Measurements from ENCODE around the gene CTAG1B. TPM values are rescaled to one million over a fixed set of nuclear protein-coding genes. Genes with fewer than 3 reads are reported as not detected.

CTAG1B gene
- polyA plus RNA-seq, 3 donors, result not detected

DNA sequence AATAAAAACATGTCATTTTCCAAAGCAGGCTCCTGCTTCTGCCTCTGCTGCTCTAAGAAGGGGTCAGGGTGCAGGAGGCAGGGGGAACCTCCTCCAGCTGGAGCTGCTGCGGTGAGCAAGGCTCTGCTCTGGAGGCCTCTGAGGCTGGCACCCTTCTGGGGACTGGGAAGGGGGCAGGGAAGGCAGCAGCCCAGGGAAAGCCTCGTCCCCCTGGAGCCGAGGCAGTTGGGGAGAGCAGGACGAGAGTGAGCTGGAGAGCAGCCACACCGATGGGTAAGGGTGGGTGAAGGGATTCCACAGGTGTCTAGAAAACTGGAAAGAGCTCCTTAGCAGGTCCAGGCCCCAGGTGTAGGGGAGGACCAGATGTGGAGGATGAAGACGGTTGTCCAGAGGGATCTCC lies 36.3 kb upstream of the CTAG1B start:
- intact Hi-C loops (cut with micrococcal nuclease), result no loop called here
- Histone ChIP-seq H3K4me3 (replicated peaks in 1 of 3; ENCODE audit: low read depth in 2 of 3, low read length in 3 of 3) (no peak overlapping the region), H3K27ac (ENCODE audit: low read depth in 1 of 2, low read length in 2 of 2) (no peak overlapping the region), H3K79me2 (ENCODE audit: insufficient read depth, low read length) (no peaks in the 10 kb centered on the region), H3K4me1 (ENCODE audit: control insufficient read depth in 1 of 2, insufficient read depth in 2 of 2, low read length in 2 of 2) (no peaks in the 10 kb centered on the region), H3K9ac (ENCODE audit: insufficient read depth, low read length, poor library complexity, severe bottlenecking) (no peak overlapping the region), H4K20me1 (ENCODE audit: insufficient read depth, low read length) (no peaks in the 10 kb centered on the region), H3K36me3 (replicated peaks in 1 of 2; ENCODE audit: control insufficient read depth in 1 of 2, insufficient read depth in 2 of 2, low read length in 2 of 2) (no peaks in the 10 kb centered on the region), H3K9me3 (replicated peaks in 1 of 2; ENCODE audit: control insufficient read depth in 1 of 2, insufficient read depth in 1 of 2, low read length in 2 of 2) (peaks cover 3 to 4% of the 10 kb centered on the region in 2 donors), H3K4me2 (replicated peaks; ENCODE audit: extremely low read depth, low read length, poor library complexity, severe bottlenecking) (no peak overlapping the region), H3K27me3 (ENCODE audit: control insufficient read depth in 2 of 2, insufficient read depth in 2 of 2, low read length in 2 of 2) (no peaks in the 10 kb centered on the region), H2AFZ (ENCODE audit: insufficient read depth, low read depth, low read length, poor library complexity, severe bottlenecking) (no peak overlapping the region)
- Mint-ChIP-seq H3K36me3 (no peaks in the 10 kb centered on the region), H3K9me3 (peaks cover 0 to 11% (median 5%) of the 10 kb centered on the region in 7 donors), H3K27me3 (ENCODE audit: low read depth in 3 of 3) (peaks cover 0 to 5% (median 2%) of the 10 kb centered on the region in 3 donors), H3K4me3 (no peak overlapping the region), H3K4me1 (peaks cover under 1% of the 10 kb centered on the region), H3K27ac (peak overlapping the region in 1 of 7 donors; percentile 38)
- WGBS (ENCODE audit: insufficient coverage), result 100% methylated on average over 1 of the region's 6 CpGs
- TF ChIP-seq, protein P1, sequence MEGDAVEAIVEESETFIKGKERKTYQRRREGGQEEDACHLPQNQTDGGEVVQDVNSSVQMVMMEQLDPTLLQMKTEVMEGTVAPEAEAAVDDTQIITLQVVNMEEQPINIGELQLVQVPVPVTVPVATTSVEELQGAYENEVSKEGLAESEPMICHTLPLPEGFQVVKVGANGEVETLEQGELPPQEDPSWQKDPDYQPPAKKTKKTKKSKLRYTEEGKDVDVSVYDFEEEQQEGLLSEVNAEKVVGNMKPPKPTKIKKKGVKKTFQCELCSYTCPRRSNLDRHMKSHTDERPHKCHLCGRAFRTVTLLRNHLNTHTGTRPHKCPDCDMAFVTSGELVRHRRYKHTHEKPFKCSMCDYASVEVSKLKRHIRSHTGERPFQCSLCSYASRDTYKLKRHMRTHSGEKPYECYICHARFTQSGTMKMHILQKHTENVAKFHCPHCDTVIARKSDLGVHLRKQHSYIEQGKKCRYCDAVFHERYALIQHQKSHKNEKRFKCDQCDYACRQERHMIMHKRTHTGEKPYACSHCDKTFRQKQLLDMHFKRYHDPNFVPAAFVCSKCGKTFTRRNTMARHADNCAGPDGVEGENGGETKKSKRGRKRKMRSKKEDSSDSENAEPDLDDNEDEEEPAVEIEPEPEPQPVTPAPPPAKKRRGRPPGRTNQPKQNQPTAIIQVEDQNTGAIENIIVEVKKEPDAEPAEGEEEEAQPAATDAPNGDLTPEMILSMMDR (IDR thresholded peaks at IDR 0.05), result no peak
- no peak for DNase-seq

DNA sequence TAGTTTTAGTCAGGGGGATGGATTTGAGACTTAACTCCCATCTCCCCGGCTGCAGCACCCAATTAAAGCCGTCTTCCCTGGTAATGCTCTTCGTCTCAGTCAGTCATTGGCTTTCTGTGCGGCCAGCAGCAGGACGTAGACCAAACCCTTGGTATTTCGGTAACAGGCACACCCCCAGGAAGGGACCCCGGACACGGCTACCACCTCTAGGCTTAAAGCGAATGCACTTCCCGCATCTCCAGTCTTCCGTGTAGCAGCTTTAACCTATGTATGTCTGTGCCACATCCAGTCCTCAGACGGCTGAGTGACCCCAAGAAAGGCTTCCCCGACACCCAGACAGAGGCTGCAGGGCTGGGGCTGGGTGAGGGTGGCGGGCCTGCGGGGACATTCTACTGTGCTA lies 35.8 kb upstream of the CTAG1B start:
- no peak overlapping the region for H3K4me3 ChIP-seq (replicated peaks in 1 of 3; ENCODE audit: low read depth in 2 of 3, low read length in 3 of 3)
- no peak overlapping the region for H3K4me2 ChIP-seq (replicated peaks; ENCODE audit: extremely low read depth, low read length, poor library complexity, severe bottlenecking)
- peaks cover 0 to under 1% of the 10 kb centered on the region in 2 donors for H3K9me3 ChIP-seq (replicated peaks in 1 of 2; ENCODE audit: control insufficient read depth in 1 of 2, insufficient read depth in 1 of 2, low read length in 2 of 2)
- no peak overlapping the region for H3K27ac Mint-ChIP-seq
- no peak overlapping the region for H3K4me3 Mint-ChIP-seq
- DNase-seq, result no peak
- no peaks in the 10 kb centered on the region for H3K4me1 ChIP-seq (ENCODE audit: control insufficient read depth in 1 of 2, insufficient read depth in 2 of 2, low read length in 2 of 2)
- intact Hi-C loops (cut with micrococcal nuclease), result no loop called here
- TF ChIP-seq, protein P1 (IDR thresholded peaks at IDR 0.05), result no peak
- H3K36me3 ChIP-seq (replicated peaks in 1 of 2; ENCODE audit: control insufficient read depth in 1 of 2, insufficient read depth in 2 of 2, low read length in 2 of 2), result no peaks in the 10 kb centered on the region
- H3K36me3 Mint-ChIP-seq, result no peaks in the 10 kb centered on the region
- WGBS (ENCODE audit: insufficient coverage), result 94% methylated on average over 6 of the region's 15 CpGs
- H2AFZ ChIP-seq (ENCODE audit: insufficient read depth, low read depth, low read length, poor library complexity, severe bottlenecking), result no peak overlapping the region
- no peaks in the 10 kb centered on the region for H3K27me3 ChIP-seq (ENCODE audit: control insufficient read depth in 2 of 2, insufficient read depth in 2 of 2, low read length in 2 of 2)
- no peaks in the 10 kb centered on the region for H3K79me2 ChIP-seq (ENCODE audit: insufficient read depth, low read length)
- H4K20me1 ChIP-seq (ENCODE audit: insufficient read depth, low read length), result no peaks in the 10 kb centered on the region
- H3K27me3 Mint-ChIP-seq (ENCODE audit: low read depth in 3 of 3), result peaks cover 2 to 5% (median 3%) of the 10 kb centered on the region in 3 donors
- no peak overlapping the region for H3K27ac ChIP-seq (ENCODE audit: low read depth in 1 of 2, low read length in 2 of 2)
- H3K9ac ChIP-seq (ENCODE audit: insufficient read depth, low read length, poor library complexity, severe bottlenecking), result no peak overlapping the region
- peaks cover 4% of the 10 kb centered on the region for H3K4me1 Mint-ChIP-seq
- H3K9me3 Mint-ChIP-seq, result peaks cover 0 to 8% (median 2%) of the 10 kb centered on the region in 7 donors
